ENCODE measurements around the gene TENT5C. TPM values are rescaled to one million over a fixed set of nuclear protein-coding genes. Genes with fewer than 3 reads are reported as not detected.

Gene TENT5C
- polyA plus RNA-seq, 2 donors: 0.20 to 0.29 TPM

- Histone ChIP-seq H3K27ac (ENCODE audit: low read depth in 2 of 2, low read length in 1 of 2) (no peak overlapping the region), H3K9me3 (ENCODE audit: control insufficient read depth in 2 of 2, insufficient read depth in 1 of 2, low read depth in 1 of 2, low read length in 1 of 2) (peaks cover 0 to 2% of the 10 kb centered on the region in 2 donors), H3K27me3 (ENCODE audit: control insufficient read depth in 1 of 2, insufficient read depth in 2 of 2, low read length in 2 of 2) (no peaks in the 10 kb centered on the region), H3K4me1 (ENCODE audit: control insufficient read depth in 2 of 2, insufficient read depth in 2 of 2, low read length in 1 of 2) (no peaks in the 10 kb centered on the region), H3K36me3 (ENCODE audit: control insufficient read depth in 2 of 2, insufficient read depth in 2 of 2, low read length in 1 of 2) (no peaks in the 10 kb centered on the region), H3K4me3 (ENCODE audit: low read depth in 1 of 2, low read length in 2 of 2) (no peak overlapping the region)
- 79 to 85% methylated on average over 4 of the region's 4 CpGs for WGBS, 2 donors
These were observed 42.4 kb upstream of the TENT5C start for GRCh38 chr1:117563492-117563875.

GRCh38 chr1:117564227-117565075, 41.4 kb upstream of the TENT5C start:
- Histone ChIP-seq H3K27me3 (ENCODE audit: control insufficient read depth in 1 of 2, insufficient read depth in 2 of 2, low read length in 2 of 2) (no peaks in the 10 kb centered on the region), H3K27ac (ENCODE audit: low read depth in 2 of 2, low read length in 1 of 2) (no peak overlapping the region), H3K4me1 (ENCODE audit: control insufficient read depth in 2 of 2, insufficient read depth in 2 of 2, low read length in 1 of 2) (no peaks in the 10 kb centered on the region), H3K4me3 (ENCODE audit: low read depth in 1 of 2, low read length in 2 of 2) (no peak overlapping the region), H3K36me3 (ENCODE audit: control insufficient read depth in 2 of 2, insufficient read depth in 2 of 2, low read length in 1 of 2) (no peaks in the 10 kb centered on the region), H3K9me3 (ENCODE audit: control insufficient read depth in 2 of 2, insufficient read depth in 1 of 2, low read depth in 1 of 2, low read length in 1 of 2) (no peaks in the 10 kb centered on the region)
- 74 to 82% methylated on average over 8 of the region's 8 CpGs for WGBS, 2 donors

GRCh38 chr1:117565076-117565556, 40.7 kb upstream of the TENT5C start:
- Histone ChIP-seq H3K9me3 (ENCODE audit: control insufficient read depth in 2 of 2, insufficient read depth in 1 of 2, low read depth in 1 of 2, low read length in 1 of 2) (no peaks in the 10 kb centered on the region), H3K4me3 (ENCODE audit: low read depth in 1 of 2, low read length in 2 of 2) (no peak overlapping the region), H3K4me1 (ENCODE audit: control insufficient read depth in 2 of 2, insufficient read depth in 2 of 2, low read length in 1 of 2) (no peaks in the 10 kb centered on the region), H3K36me3 (ENCODE audit: control insufficient read depth in 2 of 2, insufficient read depth in 2 of 2, low read length in 1 of 2) (no peaks in the 10 kb centered on the region), H3K27ac (ENCODE audit: low read depth in 2 of 2, low read length in 1 of 2) (no peak overlapping the region), H3K27me3 (ENCODE audit: control insufficient read depth in 1 of 2, insufficient read depth in 2 of 2, low read length in 2 of 2) (no peaks in the 10 kb centered on the region)
- 92 to 96% methylated on average over 4 of the region's 4 CpGs for WGBS, 2 donors

- no peaks in the 10 kb centered on the region for H3K36me3 ChIP-seq (ENCODE audit: control insufficient read depth in 2 of 2, insufficient read depth in 2 of 2, low read length in 1 of 2)
- H3K4me1 ChIP-seq (ENCODE audit: control insufficient read depth in 2 of 2, insufficient read depth in 2 of 2, low read length in 1 of 2): no peaks in the 10 kb centered on the region
- H3K9me3 ChIP-seq (ENCODE audit: control insufficient read depth in 2 of 2, insufficient read depth in 1 of 2, low read depth in 1 of 2, low read length in 1 of 2): no peaks in the 10 kb centered on the region
- no peak overlapping the region for H3K4me3 ChIP-seq (ENCODE audit: low read depth in 1 of 2, low read length in 2 of 2)
- no peaks in the 10 kb centered on the region for H3K27me3 ChIP-seq (ENCODE audit: control insufficient read depth in 1 of 2, insufficient read depth in 2 of 2, low read length in 2 of 2)
- WGBS, 2 donors: 83 to 88% methylated on average over 8 of the region's 8 CpGs
- no peak overlapping the region for H3K27ac ChIP-seq (ENCODE audit: low read depth in 2 of 2, low read length in 1 of 2)
These were observed 39.9 kb upstream of the TENT5C start for GRCh38 chr1:117565745-117566455.

- Histone ChIP-seq H3K4me1 (ENCODE audit: control insufficient read depth in 2 of 2, insufficient read depth in 2 of 2, low read length in 1 of 2) (no peaks in the 10 kb centered on the region), H3K4me3 (ENCODE audit: low read depth in 1 of 2, low read length in 2 of 2) (no peak overlapping the region), H3K27ac (ENCODE audit: low read depth in 2 of 2, low read length in 1 of 2) (no peak overlapping the region), H3K27me3 (ENCODE audit: control insufficient read depth in 1 of 2, insufficient read depth in 2 of 2, low read length in 2 of 2) (no peaks in the 10 kb centered on the region), H3K36me3 (ENCODE audit: control insufficient read depth in 2 of 2, insufficient read depth in 2 of 2, low read length in 1 of 2) (no peaks in the 10 kb centered on the region), H3K9me3 (ENCODE audit: control insufficient read depth in 2 of 2, insufficient read depth in 1 of 2, low read depth in 1 of 2, low read length in 1 of 2) (no peaks in the 10 kb centered on the region)
- 87 to 89% methylated on average over 3 of the region's 3 CpGs for WGBS, 2 donors
These were observed 39.3 kb upstream of the TENT5C start for GRCh38 chr1:117566556-117566955.

GRCh38 chr1:117567435-117567834, 38.4 kb upstream of the TENT5C start:
- Histone ChIP-seq H3K4me1 (ENCODE audit: control insufficient read depth in 2 of 2, insufficient read depth in 2 of 2, low read length in 1 of 2) (peaks cover 0 to 1% of the 10 kb centered on the region in 2 donors), H3K27me3 (ENCODE audit: control insufficient read depth in 1 of 2, insufficient read depth in 2 of 2, low read length in 2 of 2) (no peaks in the 10 kb centered on the region), H3K4me3 (ENCODE audit: low read depth in 1 of 2, low read length in 2 of 2) (no peak overlapping the region), H3K9me3 (ENCODE audit: control insufficient read depth in 2 of 2, insufficient read depth in 1 of 2, low read depth in 1 of 2, low read length in 1 of 2) (no peaks in the 10 kb centered on the region), H3K27ac (ENCODE audit: low read depth in 2 of 2, low read length in 1 of 2) (no peak overlapping the region), H3K36me3 (ENCODE audit: control insufficient read depth in 2 of 2, insufficient read depth in 2 of 2, low read length in 1 of 2) (no peaks in the 10 kb centered on the region)
- WGBS, 2 donors: 95 to 96% methylated on average over 10 of the region's 10 CpGs

GRCh38 chr1:117567976-117568375, 37.9 kb upstream of the TENT5C start:
- no peaks in the 10 kb centered on the region for H3K36me3 ChIP-seq (ENCODE audit: control insufficient read depth in 2 of 2, insufficient read depth in 2 of 2, low read length in 1 of 2)
- no peaks in the 10 kb centered on the region for H3K9me3 ChIP-seq (ENCODE audit: control insufficient read depth in 2 of 2, insufficient read depth in 1 of 2, low read depth in 1 of 2, low read length in 1 of 2)
- no peak overlapping the region for H3K27ac ChIP-seq (ENCODE audit: low read depth in 2 of 2, low read length in 1 of 2)
- H3K4me3 ChIP-seq (ENCODE audit: low read depth in 1 of 2, low read length in 2 of 2): no peak overlapping the region
- peaks cover 0 to 4% of the 10 kb centered on the region in 2 donors for H3K4me1 ChIP-seq (ENCODE audit: control insufficient read depth in 2 of 2, insufficient read depth in 2 of 2, low read length in 1 of 2)
- H3K27me3 ChIP-seq (ENCODE audit: control insufficient read depth in 1 of 2, insufficient read depth in 2 of 2, low read length in 2 of 2): no peaks in the 10 kb centered on the region
- WGBS, 2 donors: 78 to 84% methylated on average over 3 of the region's 3 CpGs

GRCh38 chr1:117568999-117569398, 36.8 kb upstream of the TENT5C start:
- Histone ChIP-seq H3K27ac (ENCODE audit: low read depth in 2 of 2, low read length in 1 of 2) (no peak overlapping the region), H3K4me1 (ENCODE audit: control insufficient read depth in 2 of 2, insufficient read depth in 2 of 2, low read length in 1 of 2) (peaks cover 0 to 4% of the 10 kb centered on the region in 2 donors), H3K4me3 (ENCODE audit: low read depth in 1 of 2, low read length in 2 of 2) (no peak overlapping the region), H3K27me3 (ENCODE audit: control insufficient read depth in 1 of 2, insufficient read depth in 2 of 2, low read length in 2 of 2) (no peaks in the 10 kb centered on the region), H3K36me3 (ENCODE audit: control insufficient read depth in 2 of 2, insufficient read depth in 2 of 2, low read length in 1 of 2) (no peaks in the 10 kb centered on the region), H3K9me3 (ENCODE audit: control insufficient read depth in 2 of 2, insufficient read depth in 1 of 2, low read depth in 1 of 2, low read length in 1 of 2) (no peaks in the 10 kb centered on the region)
- 91 to 92% methylated on average over 6 of the region's 6 CpGs for WGBS, 2 donors

- 23 to 43% methylated on average over 3 of the region's 3 CpGs for WGBS, 2 donors
- Histone ChIP-seq H3K9me3 (ENCODE audit: control insufficient read depth in 2 of 2, insufficient read depth in 1 of 2, low read depth in 1 of 2, low read length in 1 of 2) (no peaks in the 10 kb centered on the region), H3K27ac (ENCODE audit: low read depth in 2 of 2, low read length in 1 of 2) (no peak overlapping the region)
These were observed 36.0 kb upstream of the TENT5C start for GRCh38 chr1:117569856-117570255.

More at GRCh38 chr1:117569856-117570255, 36.0 kb upstream of the TENT5C start:
- Histone ChIP-seq H3K4me1 (ENCODE audit: control insufficient read depth in 2 of 2, insufficient read depth in 2 of 2, low read length in 1 of 2) (peaks cover 0 to 4% of the 10 kb centered on the region in 2 donors), H3K36me3 (ENCODE audit: control insufficient read depth in 2 of 2, insufficient read depth in 2 of 2, low read length in 1 of 2) (no peaks in the 10 kb centered on the region), H3K4me3 (ENCODE audit: low read depth in 1 of 2, low read length in 2 of 2) (no peak overlapping the region), H3K27me3 (ENCODE audit: control insufficient read depth in 1 of 2, insufficient read depth in 2 of 2, low read length in 2 of 2) (no peaks in the 10 kb centered on the region)
